Osteoblast (primary cell): ENCODE data around the gene DAB2IP. TPM values are rescaled to one million over a fixed set of nuclear protein-coding genes. Genes with fewer than 3 reads are reported as not detected.
A peak's percentile ranks its signal among the peaks of the same experiment; 100 is the strongest.

Source experiments
- DNase-seq: peaks from one replicate; pipeline ENCODE4 v3.0.0; 2011; ENCODE audit warnings: low spot score, mixed read lengths; ENCODE audit not compliant: insufficient read length; ENCODE audit errors: missing footprints
- H2AFZ ChIP-seq: 2 replicates; pipeline ENCODE4 v1.6.0; 2011; ENCODE audit warnings: mild to moderate bottlenecking, low read length
- H3K27ac ChIP-seq: 2 replicates; pipeline ENCODE4 v1.5.1; 2011; ENCODE audit warnings: mild to moderate bottlenecking, low read depth, low read length, moderate library complexity
- H3K27me3 ChIP-seq: 2 replicates; pipeline ENCODE4 v1.6.0; 2012; ENCODE audit warnings: mild to moderate bottlenecking, control low read depth, inconsistent platforms, low read length, moderate library complexity; ENCODE audit not compliant: insufficient read depth
- H3K36me3 ChIP-seq: 2 replicates; pipeline ENCODE4 v1.5.1; 2011; ENCODE audit warnings: mild to moderate bottlenecking, low read length, control low read depth, moderate library complexity; ENCODE audit not compliant: insufficient read depth
- H3K4me1 ChIP-seq: 2 replicates; pipeline ENCODE4 v1.5.1; 2011; ENCODE audit warnings: mild to moderate bottlenecking, low read length, control low read depth, moderate library complexity; ENCODE audit not compliant: insufficient read depth
- H3K4me2 ChIP-seq: 2 replicates; pipeline ENCODE4 v1.6.0; 2011; ENCODE audit warnings: mild to moderate bottlenecking, low read length; ENCODE audit not compliant: insufficient read depth
- H3K4me3 ChIP-seq: fragments of 200-600 bp; sonication (generic); 3 replicates; pipeline ENCODE4 v1.5.1; 2012; ENCODE audit warnings: mild to moderate bottlenecking, low read length, inconsistent platforms; ENCODE audit not compliant: insufficient read depth
- H3K79me2 ChIP-seq: 2 replicates; pipeline ENCODE4 v1.6.0; 2012; ENCODE audit warnings: mild to moderate bottlenecking, low read length, control low read depth, inconsistent platforms; ENCODE audit not compliant: insufficient read depth
- H3K9me3 ChIP-seq: 2 replicates; pipeline ENCODE4 v1.5.1; 2011; ENCODE audit warnings: low read depth, low read length, control low read depth
- H4K20me1 ChIP-seq: 2 replicates; pipeline ENCODE4 v1.6.0; 2012; ENCODE audit warnings: mild to moderate bottlenecking, low read length, control low read depth; ENCODE audit not compliant: insufficient read depth
- CTCF ChIP-seq: IDR thresholded peaks from 2 replicates; pipeline ENCODE4 v1.5.1; 2011; ENCODE audit warnings: mild to moderate bottlenecking, low read depth, low read length, moderate library complexity; ENCODE audit errors: extremely low read depth
- total RNA-seq: library from RNA; depleted of rRNA; stranded (reverse); fragments of >200 nt; gene quantifications from 2 replicates; pipeline ENCODE4 v1.2.3, GENCODE V29; 2012

DAB2IP gene
- total RNA-seq, 1 donor = 60.8 TPM

- peaks cover 4% of the 10 kb centered on the region for H3K27me3 ChIP-seq
- H2AFZ ChIP-seq = no peak overlapping the region
- H3K4me3 ChIP-seq = no peak overlapping the region
- DNase-seq = peak; percentile 95
- no peak overlapping the region for H3K27ac ChIP-seq
- H3K79me2 ChIP-seq = no peaks in the 10 kb centered on the region
- TF ChIP-seq CTCF = peak; percentile 72
- H3K4me1 ChIP-seq = no peaks in the 10 kb centered on the region
- H4K20me1 ChIP-seq = peaks cover 3% of the 10 kb centered on the region
- H3K4me2 ChIP-seq = no peak overlapping the region
- no peaks in the 10 kb centered on the region for H3K9me3 ChIP-seq
- no peaks in the 10 kb centered on the region for H3K36me3 ChIP-seq
These were observed 33.1 kb downstream of the DAB2IP start for GRCh38 chr9:121684381-121685145.

GRCh38 chr9:121685146-121685794 is 33.8 kb downstream of the DAB2IP start:
- H2AFZ ChIP-seq = no peak overlapping the region
- H4K20me1 ChIP-seq = peaks cover 3% of the 10 kb centered on the region
- no peak for TF ChIP-seq CTCF
- H3K4me1 ChIP-seq = no peaks in the 10 kb centered on the region
- no peak overlapping the region for H3K27ac ChIP-seq
- H3K4me3 ChIP-seq = no peak overlapping the region
- H3K79me2 ChIP-seq = no peaks in the 10 kb centered on the region
- peak; percentile 57 for DNase-seq
- no peaks in the 10 kb centered on the region for H3K36me3 ChIP-seq
- H3K9me3 ChIP-seq = no peaks in the 10 kb centered on the region
- H3K27me3 ChIP-seq = peaks cover 4% of the 10 kb centered on the region
- H3K4me2 ChIP-seq = no peak overlapping the region

DNA sequence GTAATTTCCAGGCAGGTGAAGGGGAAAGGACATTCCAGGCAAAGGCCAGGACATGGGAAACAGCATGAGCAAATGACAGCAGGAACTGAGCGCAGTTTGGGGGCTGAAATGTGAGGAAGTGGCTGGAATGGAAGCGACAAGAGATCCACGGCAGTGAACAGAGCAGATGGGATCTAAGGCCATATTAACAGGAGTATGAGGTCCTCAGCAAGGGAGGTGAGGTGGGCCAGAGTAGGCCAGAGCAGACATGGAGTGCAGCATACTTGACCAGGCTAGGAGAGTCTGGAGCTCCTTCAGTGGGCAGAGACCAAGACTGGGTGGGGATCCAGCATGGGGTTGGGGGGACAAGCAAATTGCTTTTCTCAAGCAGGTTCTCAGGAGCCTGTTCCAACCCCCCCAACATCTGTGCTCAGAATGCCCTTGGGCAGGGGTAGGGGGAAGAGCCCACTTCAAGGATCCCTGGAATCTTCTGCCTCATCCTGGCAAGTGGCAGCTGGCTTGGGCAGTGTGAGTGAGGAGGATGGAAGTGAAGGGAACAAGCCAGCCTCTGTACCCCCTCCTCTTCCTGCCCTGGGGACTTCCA is 34.5 kb downstream of the DAB2IP start:
- no peak overlapping the region for H3K4me2 ChIP-seq
- H3K4me1 ChIP-seq = no peaks in the 10 kb centered on the region
- no peak overlapping the region for H3K27ac ChIP-seq
- H4K20me1 ChIP-seq = peaks cover 3% of the 10 kb centered on the region
- no peaks in the 10 kb centered on the region for H3K79me2 ChIP-seq
- peaks cover 4% of the 10 kb centered on the region for H3K27me3 ChIP-seq
- H3K4me3 ChIP-seq = no peak overlapping the region
- no peak for TF ChIP-seq CTCF
- no peak overlapping the region for H2AFZ ChIP-seq
- no peaks in the 10 kb centered on the region for H3K9me3 ChIP-seq
- peak; percentile 66 for DNase-seq
- H3K36me3 ChIP-seq = no peaks in the 10 kb centered on the region

- Histone ChIP-seq H3K27me3 (no peaks in the 10 kb centered on the region), H3K9me3 (no peaks in the 10 kb centered on the region), H3K79me2 (no peaks in the 10 kb centered on the region), H3K4me2 (no peak overlapping the region), H3K4me1 (no peaks in the 10 kb centered on the region), H3K27ac (no peak overlapping the region), H3K4me3 (no peak overlapping the region), H3K36me3 (no peaks in the 10 kb centered on the region), H2AFZ (no peak overlapping the region), H4K20me1 (peaks cover 3% of the 10 kb centered on the region)
- DNase-seq = peak; percentile 99
- TF ChIP-seq CTCF = peak; percentile 96
These were observed 35.6 kb downstream of the DAB2IP start for GRCh38 chr9:121686930-121687541.
